Upper lobe of right lung (tissue), 1 donor: Measurements from ENCODE around the gene SGK2. TPM values are rescaled to one million over a fixed set of nuclear protein-coding genes. Genes with fewer than 3 reads are reported as not detected.
"Not testable (repeated sequence)": the region's sequence is repeated elsewhere in the genome, so short reads cannot be mapped to it uniquely, and the experiment has no call there.

Experiments used
- ATAC-seq: fragments of 200-7000 bp; cut with Tn5 transposase; one replicate; pipeline ENCODE4 v1.9.1; 2020; ENCODE audit warnings: mild to moderate bottlenecking, moderate library complexity
- DNase-seq: peaks from one replicate; pipeline ENCODE4 v3.0.0-alpha.2; 2020
- H3K27ac ChIP-seq: fragments of 200-600 bp; one replicate; pipeline ENCODE4 v1.8.0; 2022
- H3K27me3 ChIP-seq: fragments of 200-600 bp; one replicate; pipeline ENCODE4 v1.8.0; 2022; ENCODE audit warnings: mild to moderate bottlenecking
- H3K36me3 ChIP-seq: fragments of 200-600 bp; one replicate; pipeline ENCODE4 v1.8.0; 2022
- H3K4me1 ChIP-seq: fragments of 200-600 bp; one replicate; pipeline ENCODE4 v1.8.0; 2022
- H3K4me3 ChIP-seq: fragments of 200-600 bp; one replicate; pipeline ENCODE4 v1.8.0; 2022; ENCODE audit warnings: mild to moderate bottlenecking
- H3K9me3 ChIP-seq: fragments of 200-600 bp; one replicate; pipeline ENCODE4 v1.8.0; 2022
- CTCF ChIP-seq: fragments of 200-600 bp; IDR thresholded peaks from one replicate; pipeline ENCODE4 v1.8.0; 2022; ENCODE audit warnings: antibody characterized with exemption
- intact Hi-C: fragments of 100-400 bp; cut with DNase I; formaldehyde crosslinking; loops from one replicate; pipeline ENCODE4 v1.11.0; 2022
- total RNA-seq: library from RNA; stranded (reverse); fragmentation: NEBNext Ultra II Directional; extraction: Animal tissue kit (Norgen Biotek cat#: 25700); gene quantifications from one replicate; pipeline ENCODE4 v1.2.1, GENCODE V29; 2021
- donor health status: DM: no; HTN: yes; CAD: no; lungs with severe emphysema.

Gene SGK2
- total RNA-seq, 1 donor from 2014 or later = 1.7 TPM

DNA sequence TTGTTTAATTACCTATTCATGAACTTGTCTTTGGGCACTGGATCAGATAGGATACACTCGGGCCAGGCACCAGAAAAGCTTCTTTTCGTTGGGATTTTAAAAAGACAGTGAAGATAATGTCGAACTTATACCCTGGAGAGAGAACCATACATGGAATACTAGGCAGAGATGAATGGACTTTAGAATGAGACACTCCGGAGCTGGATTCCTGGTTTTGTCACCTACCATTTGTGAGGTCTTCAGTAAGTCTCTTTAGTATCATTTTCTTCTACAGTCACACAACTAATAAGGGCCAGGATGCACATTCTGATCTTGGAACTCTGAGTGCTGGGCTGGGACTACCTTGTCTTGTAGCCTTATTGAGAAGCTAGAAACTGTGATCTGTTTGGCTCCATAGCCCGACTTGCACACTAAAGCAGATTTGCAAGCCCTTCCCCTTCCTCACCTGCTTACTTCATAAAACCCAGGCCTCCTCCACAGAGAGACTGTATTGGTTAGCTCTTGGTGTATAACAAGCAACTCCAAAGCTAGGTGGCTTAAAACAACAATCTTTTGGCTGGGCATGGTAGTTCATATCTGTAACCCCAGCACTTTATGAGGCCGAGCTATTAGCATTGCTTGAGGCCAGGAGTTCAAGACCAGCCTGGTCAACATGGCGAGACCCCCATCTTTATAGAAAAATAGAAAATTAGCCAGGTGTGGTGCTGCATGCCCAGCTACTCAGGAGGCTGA is 24.5 kb downstream of the SGK2 start:
- H3K4me1 ChIP-seq = peaks cover 16% of the 10 kb centered on the region
- intact Hi-C loops = no loop called here
- no peak for ATAC-seq
- H3K27me3 ChIP-seq = no peaks in the 10 kb centered on the region
- no peak for TF ChIP-seq CTCF
- no peaks in the 10 kb centered on the region for H3K9me3 ChIP-seq
- no peak for DNase-seq
- H3K27ac ChIP-seq = peak overlapping the region; percentile 42
- no peak overlapping the region for H3K4me3 ChIP-seq
- H3K36me3 ChIP-seq = no peaks in the 10 kb centered on the region

DNA sequence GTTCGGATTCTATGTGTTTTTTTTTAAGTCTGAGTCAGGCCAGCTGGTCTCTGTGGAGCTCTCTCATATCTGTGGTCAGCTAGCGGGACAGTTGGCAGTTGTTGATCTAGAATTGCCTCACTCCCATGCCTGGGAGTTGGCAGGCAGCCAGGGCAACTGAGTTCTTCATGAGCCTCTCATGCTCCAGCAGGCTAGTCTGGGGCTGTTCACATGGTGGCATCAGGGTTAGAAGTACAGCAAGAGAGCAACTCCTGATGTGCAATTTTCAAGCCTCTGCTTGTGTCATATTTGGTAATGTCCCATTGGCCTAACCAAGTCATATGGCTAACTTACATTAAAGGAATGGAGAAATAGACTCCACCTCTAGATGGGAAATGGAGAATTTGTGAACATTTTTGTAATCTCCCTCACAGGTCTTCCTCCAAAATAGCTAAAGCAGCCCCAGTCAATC is 25.2 kb downstream of the SGK2 start:
- Histone ChIP-seq H3K4me1 (peaks cover 16% of the 10 kb centered on the region), H3K9me3 (no peaks in the 10 kb centered on the region), H3K27ac (peak overlapping the region; percentile 42), H3K27me3 (no peaks in the 10 kb centered on the region), H3K4me3 (no peak overlapping the region), H3K36me3 (no peaks in the 10 kb centered on the region)
- intact Hi-C loops = no loop called here
- TF ChIP-seq CTCF = no peak
- DNase-seq = peak; percentile 79
- ATAC-seq = peak; percentile 65

DNA sequence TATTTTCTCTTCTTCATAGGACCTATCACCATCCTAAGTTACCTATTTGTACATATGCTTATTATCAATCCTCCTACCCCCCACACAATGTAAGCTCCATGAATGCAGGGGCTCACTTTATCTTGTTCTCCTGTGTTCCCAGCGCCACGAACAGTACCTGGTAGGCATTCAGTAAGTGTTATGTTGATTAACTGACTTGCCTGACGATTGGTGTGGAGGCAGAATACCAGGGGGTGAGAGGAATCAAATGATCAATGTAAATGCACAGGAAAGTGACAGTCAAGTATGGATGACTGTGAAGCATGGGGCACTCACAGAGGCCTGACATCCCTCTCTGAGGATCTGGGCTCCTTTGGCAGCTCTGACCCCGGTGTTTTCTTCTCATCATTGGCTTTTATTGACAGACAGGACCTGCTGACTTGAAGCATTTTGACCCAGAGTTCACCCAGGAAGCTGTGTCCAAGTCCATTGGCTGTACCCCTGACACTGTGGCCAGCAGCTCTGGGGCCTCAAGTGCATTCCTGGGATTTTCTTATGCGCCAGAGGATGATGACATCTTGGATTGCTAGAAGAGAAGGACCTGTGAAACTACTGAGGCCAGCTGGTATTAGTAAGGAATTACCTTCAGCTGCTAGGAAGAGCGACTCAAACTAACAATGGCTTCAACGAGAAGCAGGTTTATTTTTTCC is 25.8 kb downstream of the SGK2 start:
- no peak for TF ChIP-seq CTCF
- Histone ChIP-seq H3K36me3 (no peaks in the 10 kb centered on the region), H3K9me3 (no peaks in the 10 kb centered on the region), H3K4me3 (no peak overlapping the region), H3K27me3 (no peaks in the 10 kb centered on the region), H3K27ac (peak overlapping the region; percentile 42), H3K4me1 (peaks cover 16% of the 10 kb centered on the region)
- intact Hi-C loops = no loop called here
- DNase-seq (peak; percentile 64), ATAC-seq (peak; percentile 86)

- no peak for ATAC-seq
- H3K9me3 ChIP-seq = no peaks in the 10 kb centered on the region
- no peaks in the 10 kb centered on the region for H3K36me3 ChIP-seq
- H3K4me1 ChIP-seq = peaks cover 20% of the 10 kb centered on the region
- H3K27ac ChIP-seq = no peak overlapping the region
- peak; percentile 43 for DNase-seq
- no peaks in the 10 kb centered on the region for H3K27me3 ChIP-seq
- no peak overlapping the region for H3K4me3 ChIP-seq
- TF ChIP-seq CTCF = no peak
- intact Hi-C loops = no loop called here
Observed at GRCh38 chr20:43586641-43587040, 27.8 kb downstream of the SGK2 start.

DNA sequence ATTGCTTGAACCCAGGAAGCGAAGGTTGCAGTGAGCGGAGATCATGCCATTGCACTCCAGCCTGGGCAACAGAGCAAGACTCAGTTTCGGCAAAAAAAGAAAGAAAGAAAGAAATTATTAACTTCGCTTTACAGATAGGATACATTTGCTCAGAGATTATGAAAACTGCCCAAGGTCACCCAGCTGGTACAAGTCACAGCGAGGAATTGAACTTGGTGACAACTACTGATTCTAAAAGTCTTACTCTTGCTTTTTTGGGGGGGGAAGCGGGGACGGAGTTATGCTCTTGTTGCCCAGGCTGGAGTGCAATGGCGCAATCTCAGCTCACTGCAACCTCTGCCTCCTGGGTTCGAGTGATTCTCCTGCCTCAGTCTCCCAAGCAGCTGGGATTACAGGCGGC is 29.7 kb downstream of the SGK2 start:
- peaks cover 24% of the 10 kb centered on the region for H3K4me1 ChIP-seq
- H3K9me3 ChIP-seq, H3K27ac ChIP-seq, H3K36me3 ChIP-seq, ATAC-seq, DNase-seq, H3K4me3 ChIP-seq, intact Hi-C loops, H3K27me3 ChIP-seq: not testable (repeated sequence)

DNA sequence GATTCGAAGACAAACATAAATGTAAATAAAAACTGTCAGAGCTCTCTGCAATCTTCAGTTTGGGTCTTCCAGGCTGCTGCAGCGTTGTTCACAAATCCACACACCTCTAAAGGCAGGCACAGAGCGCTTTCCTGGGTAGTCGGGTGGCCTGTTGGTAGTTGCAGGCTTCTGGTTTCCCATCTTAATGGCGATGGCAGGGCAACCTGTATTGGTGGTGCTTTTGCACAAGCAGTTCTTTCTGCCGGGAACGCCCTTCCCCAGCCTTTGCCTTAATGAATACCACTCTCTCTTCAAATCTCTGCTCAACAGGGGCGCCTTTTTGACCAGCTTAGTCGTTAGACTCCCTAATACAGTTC is 31.2 kb downstream of the SGK2 start:
- H3K4me1 ChIP-seq = peaks cover 16% of the 10 kb centered on the region
- TF ChIP-seq CTCF = no peak
- H3K27me3 ChIP-seq = no peaks in the 10 kb centered on the region
- ATAC-seq (no peak), DNase-seq (no peak)
- peak overlapping the region; percentile 73 for H3K4me3 ChIP-seq
- no peaks in the 10 kb centered on the region for H3K9me3 ChIP-seq
- H3K27ac ChIP-seq = peak overlapping the region; percentile 90
- peaks cover 6% of the 10 kb centered on the region for H3K36me3 ChIP-seq
- intact Hi-C loops = no loop called here
